Measurements from ENCODE around the gene EIF4A3. TPM values are rescaled to one million over a fixed set of nuclear protein-coding genes. Genes with fewer than 3 reads are reported as not detected.

EIF4A3 gene
- total RNA-seq, 1 donor from 2014 or later: 89.9 TPM

DNA sequence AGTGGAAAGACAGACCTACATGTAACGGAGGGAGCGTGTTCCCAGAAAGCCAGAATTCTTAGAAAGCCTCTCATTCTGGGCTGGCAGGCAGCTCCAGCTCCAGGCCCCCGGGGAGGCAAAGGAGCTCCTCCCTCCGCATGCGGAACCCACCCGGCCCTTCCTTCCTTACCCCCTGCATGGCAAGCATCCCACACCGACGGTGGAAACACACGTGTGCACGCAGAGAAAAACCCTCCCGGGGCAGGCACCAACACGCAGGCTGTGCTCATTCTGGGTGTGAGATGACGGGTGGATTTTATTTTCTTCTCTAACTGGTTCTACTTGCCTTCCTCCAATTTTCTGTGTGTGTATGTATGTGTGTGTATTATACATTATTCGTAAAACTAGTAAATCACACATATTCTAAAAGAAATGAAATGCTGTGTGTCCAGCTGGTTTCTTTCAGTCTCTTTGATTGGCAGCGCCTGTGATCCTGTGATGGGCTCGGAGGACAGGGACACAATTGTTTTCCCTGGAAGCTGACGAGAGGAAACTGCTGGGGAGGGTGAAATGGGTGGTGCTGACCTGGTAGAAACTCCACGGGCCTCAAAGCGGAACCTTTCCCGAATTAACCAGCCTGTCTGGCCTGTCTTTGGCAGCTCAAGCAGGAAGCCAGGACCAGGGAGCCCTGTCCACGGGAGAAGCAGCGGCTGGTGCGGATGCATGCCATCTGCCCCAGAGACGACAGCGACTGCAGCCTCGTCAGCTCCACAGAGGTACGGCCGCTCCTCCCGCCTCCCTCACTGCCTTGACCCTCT is 45.1 kb upstream of the EIF4A3 start:
- no peak overlapping the region for H3K9ac ChIP-seq (ENCODE audit: low read length)
- H3K4me2 ChIP-seq (ENCODE audit: low read length): peak overlapping the region; percentile 4
- H2AFZ ChIP-seq (ENCODE audit: low read depth, low read length): no peak overlapping the region
- no peaks in the 10 kb centered on the region for H3K79me2 ChIP-seq (ENCODE audit: insufficient read depth, low read length)
- H4K20me1 ChIP-seq (ENCODE audit: insufficient read depth, low read length): no peaks in the 10 kb centered on the region
- no peaks in the 10 kb centered on the region for H3K36me3 ChIP-seq (ENCODE audit: insufficient read depth, low read length)
- TF ChIP-seq, protein P1, sequence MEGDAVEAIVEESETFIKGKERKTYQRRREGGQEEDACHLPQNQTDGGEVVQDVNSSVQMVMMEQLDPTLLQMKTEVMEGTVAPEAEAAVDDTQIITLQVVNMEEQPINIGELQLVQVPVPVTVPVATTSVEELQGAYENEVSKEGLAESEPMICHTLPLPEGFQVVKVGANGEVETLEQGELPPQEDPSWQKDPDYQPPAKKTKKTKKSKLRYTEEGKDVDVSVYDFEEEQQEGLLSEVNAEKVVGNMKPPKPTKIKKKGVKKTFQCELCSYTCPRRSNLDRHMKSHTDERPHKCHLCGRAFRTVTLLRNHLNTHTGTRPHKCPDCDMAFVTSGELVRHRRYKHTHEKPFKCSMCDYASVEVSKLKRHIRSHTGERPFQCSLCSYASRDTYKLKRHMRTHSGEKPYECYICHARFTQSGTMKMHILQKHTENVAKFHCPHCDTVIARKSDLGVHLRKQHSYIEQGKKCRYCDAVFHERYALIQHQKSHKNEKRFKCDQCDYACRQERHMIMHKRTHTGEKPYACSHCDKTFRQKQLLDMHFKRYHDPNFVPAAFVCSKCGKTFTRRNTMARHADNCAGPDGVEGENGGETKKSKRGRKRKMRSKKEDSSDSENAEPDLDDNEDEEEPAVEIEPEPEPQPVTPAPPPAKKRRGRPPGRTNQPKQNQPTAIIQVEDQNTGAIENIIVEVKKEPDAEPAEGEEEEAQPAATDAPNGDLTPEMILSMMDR (IDR thresholded peaks at IDR 0.05; ENCODE audit: insufficient read depth, low read depth, low read length): no peak
- TF ChIP-seq EZH2 (IDR thresholded peaks at IDR 0.05; ENCODE audit: insufficient read depth, low read length): no peak
- H3K4me1 ChIP-seq (ENCODE audit: insufficient read depth, low read length): no peaks in the 10 kb centered on the region
- H3K27ac ChIP-seq (ENCODE audit: low read depth, low read length): no peak overlapping the region
- no peaks in the 10 kb centered on the region for H3K9me3 ChIP-seq (ENCODE audit: insufficient read depth, low read depth, low read length)
- no peak overlapping the region for H3K4me3 ChIP-seq (ENCODE audit: insufficient read depth, low read depth, low read length)
- peaks cover 36% of the 10 kb centered on the region for H3K27me3 Mint-ChIP-seq (ENCODE audit: low read depth, unreplicated experiment)
- peaks cover 5% of the 10 kb centered on the region for H3K9me3 Mint-ChIP-seq (ENCODE audit: unreplicated experiment)
- FAIRE-seq: no peak
- H3K36me3 Mint-ChIP-seq (ENCODE audit: low read depth, unreplicated experiment): no peaks in the 10 kb centered on the region
- no peak overlapping the region for H3K4me3 Mint-ChIP-seq (ENCODE audit: unreplicated experiment)
- H3K27ac Mint-ChIP-seq (ENCODE audit: unreplicated experiment): peak overlapping the region; percentile 53
- no peak for DNase-seq (ENCODE audit: low read depth)
- H3K4me1 Mint-ChIP-seq (ENCODE audit: low read depth, unreplicated experiment): peaks cover 6% of the 10 kb centered on the region
- H3K27me3 ChIP-seq (ENCODE audit: insufficient read depth, low read length): peaks cover 13% of the 10 kb centered on the region

DNA sequence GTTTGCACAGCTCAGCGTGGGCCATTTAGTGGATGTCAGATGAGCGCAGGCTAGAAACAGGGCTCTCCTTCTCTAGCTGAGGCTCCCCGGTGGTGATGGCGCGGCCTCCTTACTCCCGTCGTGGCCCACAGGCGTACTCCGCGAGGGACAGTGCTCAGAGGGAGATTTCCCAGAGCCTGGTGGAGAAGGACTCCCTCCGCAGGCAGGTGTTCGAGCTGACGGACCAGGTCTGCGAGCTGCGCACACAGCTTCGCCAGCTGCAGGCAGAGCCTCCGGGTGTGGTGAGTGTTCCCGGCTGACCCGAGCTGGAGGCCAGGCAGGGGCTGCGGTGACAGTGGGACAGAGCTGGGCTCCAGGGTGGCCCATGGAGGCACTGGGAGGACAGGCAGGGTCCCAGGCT is 44.3 kb upstream of the EIF4A3 start:
- Mint-ChIP-seq H3K9me3 (ENCODE audit: unreplicated experiment) (peaks cover 5% of the 10 kb centered on the region), H3K4me3 (ENCODE audit: unreplicated experiment) (no peak overlapping the region), H3K36me3 (ENCODE audit: low read depth, unreplicated experiment) (no peaks in the 10 kb centered on the region), H3K27ac (ENCODE audit: unreplicated experiment) (no peak overlapping the region), H3K27me3 (ENCODE audit: low read depth, unreplicated experiment) (peaks cover 36% of the 10 kb centered on the region), H3K4me1 (ENCODE audit: low read depth, unreplicated experiment) (peaks cover 7% of the 10 kb centered on the region)
- no peaks in the 10 kb centered on the region for H3K9me3 ChIP-seq (ENCODE audit: insufficient read depth, low read depth, low read length)
- FAIRE-seq (no peak), DNase-seq (ENCODE audit: low read depth) (no peak)
- H4K20me1 ChIP-seq (ENCODE audit: insufficient read depth, low read length): no peaks in the 10 kb centered on the region
- H3K36me3 ChIP-seq (ENCODE audit: insufficient read depth, low read length): no peaks in the 10 kb centered on the region
- H3K4me1 ChIP-seq (ENCODE audit: insufficient read depth, low read length): no peaks in the 10 kb centered on the region
- TF ChIP-seq, protein P1 (IDR thresholded peaks at IDR 0.05; ENCODE audit: insufficient read depth, low read depth, low read length): no peak
- TF ChIP-seq EZH2 (IDR thresholded peaks at IDR 0.05; ENCODE audit: insufficient read depth, low read length): no peak
- H3K79me2 ChIP-seq (ENCODE audit: insufficient read depth, low read length): no peaks in the 10 kb centered on the region
- no peak overlapping the region for H3K4me3 ChIP-seq (ENCODE audit: insufficient read depth, low read depth, low read length)
- H2AFZ ChIP-seq (ENCODE audit: low read depth, low read length): no peak overlapping the region
- H3K27me3 ChIP-seq (ENCODE audit: insufficient read depth, low read length): peaks cover 13% of the 10 kb centered on the region
- H3K9ac ChIP-seq (ENCODE audit: low read length): no peak overlapping the region
- no peak overlapping the region for H3K4me2 ChIP-seq (ENCODE audit: low read length)
- no peak overlapping the region for H3K27ac ChIP-seq (ENCODE audit: low read depth, low read length)

DNA sequence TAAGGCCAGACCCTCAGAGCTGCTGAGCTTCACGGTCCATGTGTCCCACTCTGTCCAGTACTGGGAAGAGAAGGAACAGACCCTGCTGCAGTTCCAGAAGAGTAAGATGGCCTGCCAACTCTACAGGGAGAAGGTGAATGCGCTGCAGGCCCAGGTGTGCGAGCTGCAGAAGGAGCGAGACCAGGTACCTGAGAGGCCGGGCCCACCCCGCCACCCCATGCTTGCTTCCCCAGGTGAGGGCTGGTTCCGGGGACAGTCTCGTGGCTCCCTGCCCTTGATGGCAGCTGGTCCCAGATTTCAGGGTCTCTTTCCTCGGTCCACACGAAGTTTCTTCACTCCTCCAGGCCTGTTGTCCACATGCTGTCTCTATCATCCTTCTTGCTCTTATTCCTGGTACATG is 43.8 kb upstream of the EIF4A3 start:
- no peak overlapping the region for H3K4me3 ChIP-seq (ENCODE audit: insufficient read depth, low read depth, low read length)
- no peaks in the 10 kb centered on the region for H3K79me2 ChIP-seq (ENCODE audit: insufficient read depth, low read length)
- H3K36me3 ChIP-seq (ENCODE audit: insufficient read depth, low read length): no peaks in the 10 kb centered on the region
- no peak for DNase-seq (ENCODE audit: low read depth)
- no peak overlapping the region for H2AFZ ChIP-seq (ENCODE audit: low read depth, low read length)
- no peak overlapping the region for H3K4me2 ChIP-seq (ENCODE audit: low read length)
- no peak overlapping the region for H3K9ac ChIP-seq (ENCODE audit: low read length)
- Mint-ChIP-seq H3K27me3 (ENCODE audit: low read depth, unreplicated experiment) (peaks cover 31% of the 10 kb centered on the region), H3K4me3 (ENCODE audit: unreplicated experiment) (no peak overlapping the region), H3K4me1 (ENCODE audit: low read depth, unreplicated experiment) (peaks cover 7% of the 10 kb centered on the region), H3K36me3 (ENCODE audit: low read depth, unreplicated experiment) (no peaks in the 10 kb centered on the region), H3K9me3 (ENCODE audit: unreplicated experiment) (peaks cover 5% of the 10 kb centered on the region), H3K27ac (ENCODE audit: unreplicated experiment) (no peak overlapping the region)
- H3K27me3 ChIP-seq (ENCODE audit: insufficient read depth, low read length): peaks cover 13% of the 10 kb centered on the region
- H3K4me1 ChIP-seq (ENCODE audit: insufficient read depth, low read length): no peaks in the 10 kb centered on the region
- H4K20me1 ChIP-seq (ENCODE audit: insufficient read depth, low read length): no peaks in the 10 kb centered on the region
- TF ChIP-seq EZH2 (IDR thresholded peaks at IDR 0.05; ENCODE audit: insufficient read depth, low read length): no peak
- TF ChIP-seq, protein P1 (IDR thresholded peaks at IDR 0.05; ENCODE audit: insufficient read depth, low read depth, low read length): no peak
- no peak overlapping the region for H3K27ac ChIP-seq (ENCODE audit: low read depth, low read length)
- no peak for FAIRE-seq
- H3K9me3 ChIP-seq (ENCODE audit: insufficient read depth, low read depth, low read length): no peaks in the 10 kb centered on the region
